ENCODE results near the gene NAA10. TPM values are rescaled to one million over a fixed set of nuclear protein-coding genes. Genes with fewer than 3 reads are reported as not detected.

NAA10 gene
- total RNA-seq, 2 donors from 2014 or later = 76.7 to 94.1 TPM

DNA sequence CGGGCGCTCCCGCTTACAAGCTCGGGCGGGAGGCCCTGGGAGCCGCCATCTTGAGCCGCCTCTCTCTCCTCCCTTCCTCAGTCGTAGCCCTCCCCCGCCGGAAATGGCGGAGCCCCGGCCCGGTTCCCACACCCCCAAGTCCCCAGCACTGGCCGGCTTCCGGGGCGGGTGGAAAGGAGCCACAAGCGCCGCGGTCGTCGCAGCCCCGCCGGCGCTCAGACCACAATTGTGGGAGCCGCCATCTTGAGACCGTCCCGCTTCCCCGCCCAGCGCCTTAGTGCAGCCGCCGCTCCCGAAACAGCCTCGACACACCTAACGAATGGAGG is 36.2 kb upstream of the NAA10 start:
- Mint-ChIP-seq H3K9me3 (no peaks in the 10 kb centered on the region), H3K27ac (peak overlapping the region; percentile 100), H3K4me3 (peak overlapping the region; percentile 100), H3K4me1 (ENCODE audit: low read depth) (peaks cover 45% of the 10 kb centered on the region), H3K27me3 (ENCODE audit: low read depth) (peaks cover 5% of the 10 kb centered on the region), H3K36me3 (ENCODE audit: insufficient read depth in 2 of 2) (peaks cover 6 to 8% of the 10 kb centered on the region in 2 donors)
- DNase-seq (peak; percentile 86 to 95), ATAC-seq (replicated peaks in 1 of 2) (peak; percentile 53 to 58)

DNA sequence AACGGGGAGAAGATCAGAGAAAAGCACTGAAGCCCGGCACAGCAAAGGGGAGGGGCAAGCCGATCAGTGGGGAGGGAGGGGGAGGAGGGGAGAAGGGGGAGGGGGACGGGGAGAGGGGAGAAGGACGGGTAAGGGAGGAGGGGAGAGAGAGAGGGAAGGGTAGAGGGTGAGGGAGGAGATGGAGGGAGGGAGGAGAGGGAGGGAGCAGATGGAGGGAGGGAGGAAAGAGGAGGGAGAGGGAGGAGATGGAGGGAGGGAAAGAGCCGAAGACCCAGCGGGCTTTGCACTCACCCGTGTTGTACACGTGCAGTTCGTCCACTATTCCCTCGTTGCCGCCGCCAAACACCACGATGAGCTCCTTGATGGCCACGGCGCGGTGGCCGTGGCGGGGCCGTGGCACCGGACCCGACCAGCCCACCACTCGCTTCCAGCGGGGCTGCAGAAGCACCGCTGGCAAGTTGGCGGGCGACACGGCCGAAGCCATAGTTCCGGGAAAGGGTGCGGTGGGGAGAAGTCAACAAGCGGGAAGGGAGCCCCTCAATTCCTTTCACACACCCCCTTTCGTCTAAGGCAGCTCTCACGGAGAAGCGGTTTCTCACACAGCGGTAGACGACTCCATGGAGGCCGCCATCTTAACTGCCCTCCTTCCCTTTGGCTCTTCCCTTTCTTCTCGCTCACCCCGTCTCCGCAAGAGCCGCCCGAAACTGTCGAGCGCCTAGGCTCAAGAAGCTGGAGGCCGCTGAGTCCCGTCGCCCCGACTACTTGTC is 35.7 kb upstream of the NAA10 start:
- peak; percentile 1 to 8 for ATAC-seq (replicated peaks in 1 of 2)
- DNase-seq = no peak

GRCh38 chrX:153969904-153970356 is 35.1 kb upstream of the NAA10 start:
- DNase-seq (no peak), ATAC-seq (replicated peaks in 1 of 2) (no peak)
- Mint-ChIP-seq H3K4me3 (peak overlapping the region; percentile 100), H3K27me3 (ENCODE audit: low read depth) (no peaks in the 10 kb centered on the region), H3K27ac (peak overlapping the region; percentile 70), H3K9me3 (no peaks in the 10 kb centered on the region), H3K4me1 (ENCODE audit: low read depth) (peaks cover 49% of the 10 kb centered on the region), H3K36me3 (ENCODE audit: insufficient read depth in 2 of 2) (peaks cover 8% of the 10 kb centered on the region in 2 donors)

More for the DNA sequence above, 35.7 kb upstream of the NAA10 start:
- peaks cover 8% of the 10 kb centered on the region in 2 donors for H3K36me3 Mint-ChIP-seq (ENCODE audit: insufficient read depth in 2 of 2)
- H3K27me3 Mint-ChIP-seq (ENCODE audit: low read depth) = no peaks in the 10 kb centered on the region
- H3K4me3 Mint-ChIP-seq = peak overlapping the region; percentile 100
- H3K9me3 Mint-ChIP-seq = no peaks in the 10 kb centered on the region
- peaks cover 44% of the 10 kb centered on the region for H3K4me1 Mint-ChIP-seq (ENCODE audit: low read depth)
- peak overlapping the region; percentile 100 for H3K27ac Mint-ChIP-seq

DNA sequence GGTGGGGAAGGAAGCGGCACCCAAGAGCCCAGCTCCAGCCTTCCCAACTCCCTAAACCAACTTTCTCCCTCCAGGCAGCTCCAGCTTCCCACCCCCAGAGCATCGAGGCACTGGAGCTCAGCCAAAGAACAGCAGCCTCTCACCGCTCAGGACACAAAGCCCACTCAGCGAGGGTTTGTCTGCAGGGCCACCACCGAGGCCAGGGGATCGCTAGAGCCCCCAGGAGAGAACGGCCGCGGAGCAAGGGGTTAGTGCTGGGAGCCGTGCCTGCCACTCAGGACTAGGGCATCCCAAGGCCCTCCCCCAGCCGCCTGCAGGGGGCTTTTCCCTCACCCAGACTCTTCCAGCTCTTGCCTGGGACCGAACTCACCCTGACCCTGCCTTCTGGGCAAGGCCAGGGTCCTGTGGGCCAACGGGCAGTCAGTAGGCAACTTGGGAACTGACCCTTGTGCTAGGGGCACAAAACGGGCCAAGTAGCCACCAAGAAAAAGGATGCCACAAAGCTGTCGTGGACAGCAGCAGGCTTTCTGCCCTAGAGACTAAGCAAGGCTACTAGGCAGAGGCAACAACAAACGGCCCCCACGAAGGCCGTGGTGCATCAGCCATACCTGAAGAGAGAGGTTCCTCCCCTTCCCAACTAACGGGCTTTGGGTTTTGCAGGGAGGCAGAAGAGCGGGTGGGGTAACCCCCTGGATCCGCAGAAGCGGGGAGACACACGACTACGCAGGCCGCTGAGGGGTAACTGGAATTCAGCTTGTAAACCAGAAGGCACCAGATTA is 34.5 kb upstream of the NAA10 start:
- Mint-ChIP-seq H3K27me3 (ENCODE audit: low read depth) (no peaks in the 10 kb centered on the region), H3K4me1 (ENCODE audit: low read depth) (peaks cover 45% of the 10 kb centered on the region), H3K27ac (peak overlapping the region; percentile 70), H3K9me3 (no peaks in the 10 kb centered on the region), H3K4me3 (peak overlapping the region; percentile 100), H3K36me3 (ENCODE audit: insufficient read depth in 2 of 2) (peaks cover 8% of the 10 kb centered on the region in 2 donors)
- ATAC-seq (replicated peaks in 1 of 2) = no peak
- DNase-seq = no peak

GRCh38 chrX:153968754-153969124 is 33.9 kb upstream of the NAA10 start:
- DNase-seq = peak in 1 of 2 donors; percentile 46
- H3K27ac Mint-ChIP-seq = peak overlapping the region; percentile 65
- H3K4me1 Mint-ChIP-seq (ENCODE audit: low read depth) = peaks cover 41% of the 10 kb centered on the region

DNA sequence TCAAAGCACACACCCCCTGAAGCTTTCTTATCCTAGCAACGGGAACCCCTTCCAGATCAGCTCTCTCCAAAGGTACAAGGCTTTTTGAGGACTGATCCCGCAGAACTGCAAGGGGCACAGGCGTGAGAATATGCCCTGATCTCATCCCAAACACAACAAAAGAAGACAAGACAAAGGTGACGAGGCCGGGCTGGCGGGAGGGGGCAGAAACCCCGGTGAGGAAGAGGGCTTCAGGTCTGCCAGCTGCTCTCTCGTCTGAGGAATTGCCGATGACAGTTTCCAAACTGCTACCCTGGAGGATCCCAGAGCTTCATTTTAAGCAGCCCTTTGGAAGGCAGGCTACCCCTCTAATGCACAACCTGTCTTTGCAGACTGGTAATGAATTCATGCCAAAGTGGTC is 33.4 kb upstream of the NAA10 start:
- H3K36me3 Mint-ChIP-seq (ENCODE audit: insufficient read depth in 2 of 2) = peaks cover 8% of the 10 kb centered on the region in 2 donors
- no peak for DNase-seq
- no peak for ATAC-seq (replicated peaks in 1 of 2)
- peak overlapping the region; percentile 100 for H3K4me3 Mint-ChIP-seq
- no peaks in the 10 kb centered on the region for H3K27me3 Mint-ChIP-seq (ENCODE audit: low read depth)
- H3K4me1 Mint-ChIP-seq (ENCODE audit: low read depth) = peaks cover 37% of the 10 kb centered on the region
- H3K27ac Mint-ChIP-seq = peak overlapping the region; percentile 86
- H3K9me3 Mint-ChIP-seq = no peaks in the 10 kb centered on the region

More at GRCh38 chrX:153968754-153969124, 33.9 kb upstream of the NAA10 start:
- ATAC-seq (replicated peaks in 1 of 2) = no peak
- H3K4me3 Mint-ChIP-seq = peak overlapping the region; percentile 100
- peaks cover 8% of the 10 kb centered on the region in 2 donors for H3K36me3 Mint-ChIP-seq (ENCODE audit: insufficient read depth in 2 of 2)
- no peaks in the 10 kb centered on the region for H3K27me3 Mint-ChIP-seq (ENCODE audit: low read depth)
- H3K9me3 Mint-ChIP-seq = no peaks in the 10 kb centered on the region

GRCh38 chrX:153967536-153968224 is 32.8 kb upstream of the NAA10 start:
- Mint-ChIP-seq H3K9me3 (no peaks in the 10 kb centered on the region), H3K4me3 (peak overlapping the region; percentile 100), H3K27me3 (ENCODE audit: low read depth) (no peaks in the 10 kb centered on the region), H3K36me3 (ENCODE audit: insufficient read depth in 2 of 2) (peaks cover 8 to 9% of the 10 kb centered on the region in 2 donors), H3K27ac (peak overlapping the region; percentile 86), H3K4me1 (ENCODE audit: low read depth) (peaks cover 34% of the 10 kb centered on the region)
- ATAC-seq (replicated peaks in 1 of 2) = no peak
- no peak for DNase-seq

GRCh38 chrX:153966841-153967535 is 32.2 kb upstream of the NAA10 start:
- ATAC-seq (replicated peaks in 1 of 2) (peak in 1 of 2 donors; percentile 34), DNase-seq (peak; percentile 52 to 59)
- Mint-ChIP-seq H3K27ac (peak overlapping the region; percentile 86), H3K4me3 (peak overlapping the region; percentile 100), H3K9me3 (no peaks in the 10 kb centered on the region), H3K36me3 (ENCODE audit: insufficient read depth in 2 of 2) (peaks cover 9 to 10% of the 10 kb centered on the region in 2 donors), H3K4me1 (ENCODE audit: low read depth) (peaks cover 34% of the 10 kb centered on the region), H3K27me3 (ENCODE audit: low read depth) (no peaks in the 10 kb centered on the region)

GRCh38 chrX:153966283-153966688 is 31.4 kb upstream of the NAA10 start:
- Mint-ChIP-seq H3K27me3 (ENCODE audit: low read depth) (no peaks in the 10 kb centered on the region), H3K4me1 (ENCODE audit: low read depth) (peaks cover 34% of the 10 kb centered on the region), H3K36me3 (ENCODE audit: insufficient read depth in 2 of 2) (peaks cover 7 to 11% of the 10 kb centered on the region in 2 donors), H3K4me3 (peak overlapping the region; percentile 100), H3K9me3 (no peaks in the 10 kb centered on the region), H3K27ac (peak overlapping the region; percentile 86)
- ATAC-seq (replicated peaks in 1 of 2) (no peak), DNase-seq (no peak)

DNA sequence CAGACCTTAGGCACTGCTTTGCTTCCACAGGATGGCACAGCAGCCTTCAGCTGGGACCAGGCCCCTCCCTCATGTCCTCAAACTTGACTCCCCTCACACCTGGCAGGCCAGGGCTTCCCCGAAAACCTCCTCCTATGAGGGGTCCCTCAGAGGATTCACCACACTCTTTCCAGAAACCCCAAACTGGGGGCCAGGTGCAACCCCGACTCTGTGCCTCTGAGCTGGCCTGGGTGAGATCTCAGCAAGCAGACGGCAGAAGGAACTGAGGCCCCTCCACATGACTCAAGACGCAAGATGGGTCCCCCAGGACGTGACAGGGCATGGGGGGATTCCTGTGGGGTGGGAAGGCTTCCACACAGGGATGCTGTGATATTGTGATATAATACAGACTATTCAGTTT is 30.6 kb upstream of the NAA10 start:
- Mint-ChIP-seq H3K4me1 (ENCODE audit: low read depth) (peaks cover 34% of the 10 kb centered on the region), H3K4me3 (peak overlapping the region; percentile 100), H3K27me3 (ENCODE audit: low read depth) (no peaks in the 10 kb centered on the region), H3K36me3 (ENCODE audit: insufficient read depth in 2 of 2) (peaks cover 7 to 16% of the 10 kb centered on the region in 2 donors), H3K27ac (peak overlapping the region; percentile 86), H3K9me3 (no peaks in the 10 kb centered on the region)
- ATAC-seq (replicated peaks in 1 of 2) = no peak
- no peak for DNase-seq

- H3K36me3 Mint-ChIP-seq (ENCODE audit: insufficient read depth in 2 of 2) = peaks cover 5 to 12% of the 10 kb centered on the region in 2 donors
- no peak for ATAC-seq (replicated peaks in 1 of 2)
- no peaks in the 10 kb centered on the region for H3K27me3 Mint-ChIP-seq (ENCODE audit: low read depth)
- no peak overlapping the region for H3K4me3 Mint-ChIP-seq
- DNase-seq = no peak
- peaks cover 34% of the 10 kb centered on the region for H3K4me1 Mint-ChIP-seq (ENCODE audit: low read depth)
- H3K27ac Mint-ChIP-seq = no peak overlapping the region
- H3K9me3 Mint-ChIP-seq = no peaks in the 10 kb centered on the region
These were observed 29.3 kb upstream of the NAA10 start for GRCh38 chrX:153964105-153964504.

- Mint-ChIP-seq H3K9me3 (no peaks in the 10 kb centered on the region), H3K4me1 (ENCODE audit: low read depth) (peaks cover 34% of the 10 kb centered on the region), H3K36me3 (ENCODE audit: insufficient read depth in 2 of 2) (peaks cover 5 to 12% of the 10 kb centered on the region in 2 donors), H3K27ac (no peak overlapping the region), H3K27me3 (ENCODE audit: low read depth) (no peaks in the 10 kb centered on the region), H3K4me3 (no peak overlapping the region)
- DNase-seq (no peak), ATAC-seq (replicated peaks in 1 of 2) (no peak)
These were observed 28.7 kb upstream of the NAA10 start for GRCh38 chrX:153963546-153963945.
